CD4-positive, alpha-beta T cell treated with Interleukin-4 for 1 hour (primary cell): ENCODE measurements around the gene FBXL7.

ENCODE experiments used
- DNase-seq, 2 donors: peaks; one replicate each; pipeline ENCODE4 v3.0.0-alpha.2; 2020 to 2022

FBXL7 gene

DNA sequence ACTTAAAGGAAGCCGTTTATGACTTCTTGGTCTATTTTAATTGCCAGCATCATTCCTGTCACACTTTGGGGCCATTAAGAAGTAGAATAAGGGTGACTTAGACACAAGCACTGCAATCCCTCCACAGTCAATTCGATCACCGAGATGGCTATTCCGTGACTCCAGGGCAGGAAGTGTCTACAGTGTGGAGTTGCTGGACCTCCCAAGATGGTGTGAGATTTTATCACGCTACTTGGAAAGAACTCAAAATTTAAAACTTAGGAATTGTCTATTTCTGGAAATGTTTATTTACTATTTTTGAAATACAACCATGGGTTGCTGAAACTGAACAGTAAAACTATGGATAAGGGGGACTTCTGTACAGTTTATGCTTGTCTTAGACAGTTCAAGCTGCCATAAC is 6.2 kb downstream of the FBXL7 start:
- no peak for DNase-seq

- no peak for DNase-seq
Observed at GRCh38 chr5:15506897-15507296, 6.9 kb downstream of the FBXL7 start.

DNA sequence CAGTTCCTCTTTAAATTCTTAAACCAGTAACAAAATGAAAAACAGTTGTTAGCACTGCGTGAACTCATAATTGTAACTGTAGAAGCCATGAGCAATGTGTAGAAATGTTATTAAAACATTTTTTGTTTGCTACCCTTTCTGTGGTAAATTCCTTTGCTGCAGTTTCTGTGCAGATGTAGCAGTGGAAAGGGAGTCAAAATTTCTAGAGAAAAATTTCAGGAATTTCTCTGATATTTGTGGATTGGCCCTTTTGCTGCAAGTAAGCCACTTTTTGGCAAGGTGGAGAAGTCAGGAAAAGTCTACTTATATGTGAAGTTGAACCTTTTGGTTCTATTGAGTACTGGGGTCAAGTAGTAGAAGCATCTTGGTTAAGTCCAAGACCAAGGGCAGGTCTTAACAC is 10.1 kb downstream of the FBXL7 start:
- DNase-seq, result no peak

DNA sequence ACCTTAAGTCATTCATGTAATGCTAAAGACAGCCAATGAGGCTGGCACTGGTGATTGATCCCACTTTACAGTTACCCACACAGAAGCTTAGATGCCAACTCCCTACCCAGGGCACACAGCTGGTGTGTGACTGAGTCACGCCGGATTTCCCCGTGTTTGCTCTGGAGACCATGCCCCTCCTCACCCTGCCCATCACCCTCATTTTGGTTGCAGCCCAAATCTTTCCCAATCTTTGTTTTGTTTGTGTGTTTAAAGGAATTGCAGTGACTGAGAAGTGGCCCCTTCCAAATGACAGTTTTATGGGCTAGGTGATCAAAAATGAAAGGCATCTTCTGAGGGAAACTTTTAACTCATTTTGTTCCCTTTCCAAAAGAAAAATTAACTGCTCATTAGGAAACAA is 10.9 kb downstream of the FBXL7 start:
- DNase-seq, result no peak

- no peak for DNase-seq
Observed at GRCh38 chr5:15513431-15513830, 13.5 kb downstream of the FBXL7 start.

GRCh38 chr5:15513911-15514310 is 13.9 kb downstream of the FBXL7 start:
- DNase-seq, result no peak

GRCh38 chr5:15515229-15515628 is 15.2 kb downstream of the FBXL7 start:
- no peak for DNase-seq

GRCh38 chr5:15516486-15516885 is 16.5 kb downstream of the FBXL7 start:
- DNase-seq, result no peak

GRCh38 chr5:15518786-15519185 is 18.8 kb downstream of the FBXL7 start:
- no peak for DNase-seq

DNA sequence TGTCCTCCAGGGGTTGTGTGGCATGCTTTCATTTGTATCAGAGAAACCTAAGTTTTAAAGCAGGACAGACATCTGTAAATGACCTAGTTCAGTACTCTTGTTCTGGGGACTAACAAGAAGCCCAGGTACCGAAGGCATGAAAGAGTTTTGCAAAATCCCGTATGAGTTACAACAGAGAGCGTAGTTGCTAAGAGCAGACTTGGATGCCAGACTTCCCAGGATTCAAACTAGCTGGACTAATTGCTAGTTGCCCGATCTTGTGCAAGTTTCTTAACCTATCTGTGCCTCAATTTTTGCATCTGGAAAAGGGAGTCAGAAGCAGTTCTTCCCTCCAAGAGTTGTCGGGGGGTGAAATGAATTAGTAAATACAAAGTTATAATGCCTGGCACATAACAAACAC is 20.9 kb downstream of the FBXL7 start:
- no peak for DNase-seq

GRCh38 chr5:15521381-15522186 is 21.6 kb downstream of the FBXL7 start:
- DNase-seq, result no peak

- DNase-seq, result no peak
Observed at GRCh38 chr5:15522187-15522520, 22.2 kb downstream of the FBXL7 start.

- DNase-seq, result no peak
Observed at GRCh38 chr5:15524712-15525111, 24.7 kb downstream of the FBXL7 start.

DNA sequence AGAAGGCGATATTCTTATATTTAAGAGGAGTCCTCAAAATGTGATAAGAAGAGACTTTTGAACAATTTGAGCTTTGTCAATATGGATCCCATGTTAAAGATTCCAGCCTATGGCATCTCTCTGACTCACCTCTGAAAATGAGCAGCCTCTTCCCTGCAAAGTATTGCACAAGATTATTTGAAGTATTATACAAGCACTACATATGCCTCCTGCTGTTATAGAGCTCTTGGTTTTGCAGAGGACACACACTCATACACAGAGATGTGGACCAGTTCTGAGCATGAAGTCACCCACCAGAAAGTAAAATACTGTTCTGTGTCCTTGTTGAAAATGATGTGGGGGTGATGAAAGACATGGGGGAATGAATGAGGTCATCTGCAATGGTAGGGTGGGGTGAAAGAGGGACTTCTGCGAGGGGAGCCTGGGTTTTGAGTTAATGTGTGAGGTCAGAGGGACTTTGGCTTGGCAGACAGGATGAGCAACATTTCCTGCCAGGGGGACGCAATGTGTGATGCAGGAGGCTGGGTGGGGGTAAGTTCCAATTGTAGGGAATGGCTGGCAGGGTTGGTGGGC is 25.8 kb downstream of the FBXL7 start:
- no peak for DNase-seq

GRCh38 chr5:15526413-15526812 is 26.4 kb downstream of the FBXL7 start:
- DNase-seq, result no peak

DNA sequence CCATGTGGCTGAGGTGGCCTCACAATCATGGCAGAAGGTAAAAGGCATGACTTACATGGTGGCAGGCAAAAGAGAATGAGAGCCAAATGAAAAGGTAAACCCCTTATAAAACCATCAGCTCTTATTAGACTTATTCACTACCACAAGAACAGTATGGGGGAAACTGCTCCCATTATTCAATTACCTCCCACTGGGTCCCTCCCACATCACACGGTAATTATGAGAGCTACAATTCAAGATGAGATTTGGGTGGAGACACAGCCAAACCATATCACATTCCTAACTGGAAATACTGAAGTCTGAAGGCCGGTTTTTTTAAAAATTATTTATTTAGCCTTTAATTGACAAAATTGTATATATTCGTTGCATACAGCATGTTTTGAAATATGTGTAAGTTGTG is 28.5 kb downstream of the FBXL7 start:
- DNase-seq, result no peak

GRCh38 chr5:15529013-15529412 is 29.0 kb downstream of the FBXL7 start:
- no peak for DNase-seq

DNA sequence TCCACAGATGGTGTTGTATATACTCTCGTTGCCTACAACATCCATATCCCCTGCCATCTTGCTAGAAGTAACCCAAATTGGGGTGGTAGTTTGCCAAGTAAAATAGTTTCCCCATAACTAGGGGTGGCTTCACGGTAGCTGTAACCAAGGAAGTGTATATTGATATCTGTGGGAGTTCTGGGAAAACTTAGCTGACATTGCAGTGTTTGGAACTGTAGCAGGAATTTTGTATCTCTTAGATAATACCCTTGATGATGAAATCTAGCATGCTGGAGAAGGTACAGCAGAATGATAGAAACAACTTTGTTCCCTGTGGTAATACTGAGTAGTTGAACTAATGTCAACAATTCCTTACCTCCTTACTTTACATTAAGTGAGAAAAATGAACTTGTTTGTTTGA is 29.8 kb downstream of the FBXL7 start:
- no peak for DNase-seq

DNA sequence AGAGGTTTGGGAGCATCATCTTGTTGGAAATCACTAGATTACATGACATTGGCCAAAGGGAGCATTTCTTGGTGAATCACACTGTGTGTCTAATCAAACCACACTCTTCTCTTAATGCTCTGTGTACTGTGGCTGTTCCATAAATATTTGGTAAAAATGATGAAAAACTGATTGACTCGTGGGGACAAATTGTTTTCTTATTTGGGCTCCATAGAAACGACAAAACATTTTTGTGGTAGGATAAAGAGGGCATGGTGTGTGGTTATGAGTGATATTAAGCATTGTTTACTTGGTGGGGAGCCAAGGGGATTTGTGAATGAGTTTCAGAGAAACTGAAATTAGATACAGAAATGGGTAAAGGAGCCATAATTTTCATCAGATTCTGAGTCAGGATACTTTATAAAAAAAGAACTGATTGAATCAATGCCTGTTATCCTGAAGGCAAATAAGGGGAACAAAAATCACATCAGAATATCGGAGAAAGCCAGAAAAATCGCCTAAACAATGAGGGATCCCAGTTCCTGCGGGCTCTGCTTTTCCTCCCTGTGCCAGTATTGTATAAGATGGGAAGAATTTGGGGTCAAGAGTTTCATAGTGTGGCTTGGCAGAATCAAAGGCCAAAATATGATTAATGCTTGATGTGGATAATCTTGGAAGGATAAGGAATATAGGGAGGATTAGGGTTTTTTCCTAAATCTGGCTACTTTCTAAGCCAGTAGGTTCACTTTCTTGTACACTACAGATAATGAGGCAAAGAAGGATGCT is 33.3 kb downstream of the FBXL7 start:
- no peak for DNase-seq

DNA sequence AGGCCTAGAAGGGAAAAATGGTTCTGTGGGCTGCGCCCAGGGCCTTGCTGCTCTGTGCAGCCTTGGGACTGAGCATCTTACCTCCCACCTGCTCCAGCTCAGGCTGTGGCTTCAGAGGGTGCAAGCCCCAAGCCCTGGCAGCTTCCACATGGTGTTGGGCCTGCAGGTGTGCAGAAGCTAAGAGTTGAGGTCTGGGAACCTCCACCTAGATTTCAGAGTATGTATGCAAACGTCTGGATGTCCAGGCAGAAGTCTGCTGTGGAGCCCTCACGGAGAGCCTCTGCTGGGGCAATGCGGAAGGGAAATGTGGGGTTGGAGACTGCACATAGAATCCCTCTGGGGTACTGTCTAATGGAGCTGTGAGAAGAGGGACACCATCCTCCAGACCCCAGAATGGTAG is 36.0 kb downstream of the FBXL7 start:
- DNase-seq, result no peak

- no peak for DNase-seq
Observed at GRCh38 chr5:15538516-15538915, 38.5 kb downstream of the FBXL7 start.

DNA sequence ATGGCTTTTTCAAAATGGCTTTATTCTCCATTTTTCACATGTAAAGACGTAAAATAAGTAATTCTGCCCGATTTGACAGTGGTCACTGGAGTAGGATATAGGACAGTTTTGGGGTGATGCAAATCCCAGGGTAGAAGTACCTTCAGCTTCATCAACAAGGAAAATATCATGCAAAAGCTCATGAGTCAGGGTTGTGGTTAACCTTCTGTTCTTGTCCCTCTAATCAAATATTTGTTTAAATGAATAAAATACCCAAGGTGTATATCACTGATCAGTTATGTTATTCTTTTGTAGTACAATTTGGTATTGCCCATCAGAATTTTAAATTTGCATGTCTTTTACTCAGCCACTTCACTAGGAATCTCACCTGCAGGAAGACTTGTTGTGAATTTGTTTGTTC is 40.0 kb downstream of the FBXL7 start:
- no peak for DNase-seq

GRCh38 chr5:15544039-15544438 is 44.1 kb downstream of the FBXL7 start:
- no peak for DNase-seq

- DNase-seq, result no peak
Observed at GRCh38 chr5:15545082-15545481, 45.1 kb downstream of the FBXL7 start.
